GM10266 (cell line): ENCODE data around the gene RACGAP1.
"Not testable (repeated sequence)": the region's sequence is repeated elsewhere in the genome, so short reads cannot be mapped to it uniquely, and the experiment has no call there.

Experiments
- DNase-seq: peaks from one replicate; pipeline ENCODE4 v3.0.0; 2012; ENCODE audit errors: extremely low spot score
- CTCF ChIP-seq: IDR thresholded peaks from 2 replicates; pipeline ENCODE4 v1.5.1; 2012; ENCODE audit warnings: mild to moderate bottlenecking, low read depth; ENCODE audit not compliant: control insufficient read depth, insufficient read depth; ENCODE audit errors: missing control alignments

Gene RACGAP1

GRCh38 chr12:50006280-50006679 lies 19.0 kb downstream of the RACGAP1 start:
- TF ChIP-seq CTCF = no peak
- DNase-seq = no peak

DNA sequence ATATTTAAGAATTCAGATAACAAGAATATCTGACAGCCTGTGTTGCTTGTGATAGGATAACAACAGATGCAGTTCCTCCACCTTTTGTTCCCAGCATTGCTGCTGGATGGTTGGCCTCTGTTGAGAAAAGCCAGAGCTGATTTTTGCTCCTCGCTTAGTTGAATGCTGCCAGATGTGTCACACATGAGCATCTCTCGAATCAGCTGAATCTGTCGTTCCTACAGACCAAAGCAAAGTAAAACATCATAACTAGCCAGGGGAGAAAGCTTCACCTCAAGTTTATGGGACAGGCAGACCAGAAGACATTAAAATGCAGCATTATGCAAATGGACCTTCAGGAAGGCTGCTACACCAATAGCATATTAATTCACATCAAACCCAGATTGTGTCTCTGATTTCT lies 20.1 kb downstream of the RACGAP1 start:
- DNase-seq = no peak
- no peak for TF ChIP-seq CTCF

- TF ChIP-seq CTCF = no peak
- DNase-seq = no peak
Observed at GRCh38 chr12:50004696-50005095, 20.6 kb downstream of the RACGAP1 start.

- DNase-seq = no peak
- TF ChIP-seq CTCF = no peak
Observed at GRCh38 chr12:50003595-50003994, 21.7 kb downstream of the RACGAP1 start.

GRCh38 chr12:49998453-49998852 lies 26.8 kb downstream of the RACGAP1 start:
- TF ChIP-seq CTCF = no peak
- no peak for DNase-seq

DNA sequence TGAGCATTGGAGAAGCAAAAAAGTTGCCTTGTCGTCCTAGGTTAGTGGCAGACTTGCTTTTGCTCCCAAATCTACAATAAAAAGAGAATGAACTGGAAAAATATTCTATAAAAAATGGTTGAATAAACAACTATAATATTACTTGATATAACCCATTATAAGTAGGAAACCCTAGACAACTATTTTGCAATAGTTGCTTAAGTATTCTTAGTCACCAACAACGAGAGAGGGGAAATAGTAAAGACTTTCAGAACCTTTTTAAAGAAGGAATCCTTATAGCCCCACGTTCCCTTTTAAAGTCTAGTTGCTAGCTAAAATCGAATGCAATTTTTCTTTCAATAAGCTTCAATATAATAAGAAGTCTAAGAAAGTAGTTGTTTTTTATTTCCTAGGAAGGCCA lies 35.0 kb downstream of the RACGAP1 start:
- TF ChIP-seq CTCF = no peak
- DNase-seq = no peak

DNA sequence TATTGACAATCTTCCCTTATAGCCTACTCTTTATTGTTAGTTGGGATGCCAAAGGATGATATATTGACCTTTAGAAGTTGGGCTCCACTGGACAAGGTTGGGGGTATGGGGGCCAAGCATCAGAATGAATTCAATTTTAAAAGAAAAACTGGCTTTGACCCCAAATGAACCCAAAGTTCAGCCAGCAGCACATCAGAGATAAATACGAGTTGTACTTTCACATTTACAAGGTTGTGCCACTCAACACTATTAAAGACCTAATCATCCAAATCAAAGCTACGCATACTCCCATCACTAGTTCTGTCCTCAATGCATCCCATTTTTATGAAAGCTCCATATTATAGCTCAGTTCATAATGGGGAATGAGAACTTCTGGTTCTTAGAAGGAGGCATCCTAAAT lies 35.9 kb downstream of the RACGAP1 start:
- DNase-seq = not testable (repeated sequence)

- DNase-seq = no peak
- TF ChIP-seq CTCF = no peak
Observed at GRCh38 chr12:49987625-49988303, 37.5 kb downstream of the RACGAP1 start.

DNA sequence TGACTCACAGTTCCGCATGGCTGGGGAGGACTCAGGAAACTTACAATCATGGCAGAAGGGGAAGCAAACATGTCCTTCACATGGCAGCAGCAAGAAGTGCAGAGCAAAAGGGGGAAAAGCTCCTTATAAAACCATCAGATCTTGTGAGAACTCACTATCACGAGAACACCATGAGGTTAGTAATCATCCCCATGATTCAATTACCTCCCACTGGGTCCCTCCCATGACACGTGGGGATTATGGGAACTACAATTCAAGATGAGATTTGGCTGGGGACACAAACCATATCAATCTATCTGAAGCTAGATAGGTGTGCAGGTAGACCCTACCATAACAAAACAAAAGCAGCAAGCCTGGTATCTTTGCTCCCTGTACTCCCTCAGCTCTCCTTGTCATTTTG lies 38.8 kb downstream of the RACGAP1 start:
- not testable (repeated sequence) for DNase-seq
